Measurements from ENCODE around the gene NUDT3.

Gene NUDT3

DNA sequence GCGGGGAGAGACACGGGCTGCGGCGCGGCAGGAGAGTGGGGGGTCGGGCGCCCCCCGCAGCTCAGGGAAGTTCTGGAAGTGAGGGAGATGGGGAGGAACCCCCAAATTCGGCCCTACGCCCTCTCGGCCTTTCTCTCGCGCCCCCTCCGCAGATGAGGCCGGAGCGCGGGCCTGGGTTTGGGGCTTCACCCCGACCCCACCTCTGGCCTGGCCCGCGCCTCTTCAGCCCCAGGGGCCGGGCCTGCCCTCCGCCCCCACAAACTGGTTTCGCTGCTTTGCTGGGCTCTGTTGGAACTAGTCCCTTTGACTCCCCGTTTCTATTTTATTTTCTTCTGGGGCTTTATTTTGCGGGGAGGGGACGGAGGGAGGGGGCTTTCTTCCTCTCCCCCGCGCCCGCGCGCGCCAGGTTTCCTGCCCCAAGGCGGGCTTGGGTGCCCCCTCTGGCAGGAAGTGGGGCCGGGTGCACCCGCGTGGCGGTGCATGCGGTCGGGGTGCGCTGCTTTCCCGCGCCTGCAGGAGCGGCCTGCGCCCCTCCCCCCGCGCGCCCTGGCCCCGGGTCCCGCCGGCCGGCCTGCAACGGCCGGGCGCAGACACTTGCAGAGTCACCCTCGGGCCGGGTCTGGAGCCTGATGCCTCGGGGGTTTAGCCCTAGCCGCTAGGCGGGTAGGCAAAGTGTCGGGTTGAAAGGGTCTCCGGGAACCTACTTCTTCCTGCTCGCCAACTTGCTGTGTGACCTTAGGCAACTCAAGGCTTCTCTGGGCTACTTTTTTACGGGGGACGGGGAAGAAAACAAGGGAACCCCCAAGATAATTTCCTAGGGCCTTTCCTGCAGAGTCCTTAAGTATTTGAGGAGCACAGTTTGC, 154.5 kb downstream of the NUDT3 start:
- DNase-seq (ENCODE audit: extremely low read depth, insufficient read length): peak; percentile 85
- Histone ChIP-seq H3K36me3 (ENCODE audit: control insufficient read depth, insufficient read depth, low read length) (peaks cover 20% of the 10 kb centered on the region), H3K27me3 (replicated peaks; ENCODE audit: control insufficient read depth, insufficient read depth, low read length) (no peaks in the 10 kb centered on the region), H3K4me3 (replicated peaks; ENCODE audit: low read depth, low read length) (peak overlapping the region; percentile 90)
- TF ChIP-seq, protein P1, sequence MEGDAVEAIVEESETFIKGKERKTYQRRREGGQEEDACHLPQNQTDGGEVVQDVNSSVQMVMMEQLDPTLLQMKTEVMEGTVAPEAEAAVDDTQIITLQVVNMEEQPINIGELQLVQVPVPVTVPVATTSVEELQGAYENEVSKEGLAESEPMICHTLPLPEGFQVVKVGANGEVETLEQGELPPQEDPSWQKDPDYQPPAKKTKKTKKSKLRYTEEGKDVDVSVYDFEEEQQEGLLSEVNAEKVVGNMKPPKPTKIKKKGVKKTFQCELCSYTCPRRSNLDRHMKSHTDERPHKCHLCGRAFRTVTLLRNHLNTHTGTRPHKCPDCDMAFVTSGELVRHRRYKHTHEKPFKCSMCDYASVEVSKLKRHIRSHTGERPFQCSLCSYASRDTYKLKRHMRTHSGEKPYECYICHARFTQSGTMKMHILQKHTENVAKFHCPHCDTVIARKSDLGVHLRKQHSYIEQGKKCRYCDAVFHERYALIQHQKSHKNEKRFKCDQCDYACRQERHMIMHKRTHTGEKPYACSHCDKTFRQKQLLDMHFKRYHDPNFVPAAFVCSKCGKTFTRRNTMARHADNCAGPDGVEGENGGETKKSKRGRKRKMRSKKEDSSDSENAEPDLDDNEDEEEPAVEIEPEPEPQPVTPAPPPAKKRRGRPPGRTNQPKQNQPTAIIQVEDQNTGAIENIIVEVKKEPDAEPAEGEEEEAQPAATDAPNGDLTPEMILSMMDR (IDR thresholded peaks at IDR 0.05; ENCODE audit: insufficient read depth, low read length, poor library complexity, severe bottlenecking): peak; percentile 39

DNA sequence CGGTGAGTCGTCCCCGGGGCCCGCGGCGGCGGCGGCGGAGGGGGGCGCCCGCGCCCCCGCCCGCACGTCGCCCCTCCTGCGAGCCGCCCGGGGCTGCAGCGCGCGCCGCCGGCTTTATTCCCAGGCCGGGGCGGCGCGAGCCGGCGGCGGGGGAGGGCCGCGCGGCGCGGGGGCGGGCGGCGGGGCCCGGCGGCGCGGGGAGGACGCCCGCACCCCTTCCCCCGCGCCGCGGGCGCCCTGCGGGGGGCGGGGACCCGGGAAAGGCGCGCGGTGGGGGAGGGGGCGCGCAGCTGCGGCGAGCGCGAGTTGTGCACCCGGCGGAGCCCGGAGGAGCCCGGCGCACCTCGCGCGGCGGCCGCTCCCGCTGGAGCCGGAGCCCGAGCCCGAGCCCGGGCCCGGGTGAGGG, 155.2 kb downstream of the NUDT3 start:
- Histone ChIP-seq H3K4me3 (replicated peaks; ENCODE audit: low read depth, low read length) (peak overlapping the region; percentile 90), H3K27me3 (replicated peaks; ENCODE audit: control insufficient read depth, insufficient read depth, low read length) (no peaks in the 10 kb centered on the region), H3K36me3 (ENCODE audit: control insufficient read depth, insufficient read depth, low read length) (peaks cover 14% of the 10 kb centered on the region)
- TF ChIP-seq, protein P1 (IDR thresholded peaks at IDR 0.05; ENCODE audit: insufficient read depth, low read length, poor library complexity, severe bottlenecking): no peak
- DNase-seq (ENCODE audit: extremely low read depth, insufficient read length): peak; percentile 49

DNA sequence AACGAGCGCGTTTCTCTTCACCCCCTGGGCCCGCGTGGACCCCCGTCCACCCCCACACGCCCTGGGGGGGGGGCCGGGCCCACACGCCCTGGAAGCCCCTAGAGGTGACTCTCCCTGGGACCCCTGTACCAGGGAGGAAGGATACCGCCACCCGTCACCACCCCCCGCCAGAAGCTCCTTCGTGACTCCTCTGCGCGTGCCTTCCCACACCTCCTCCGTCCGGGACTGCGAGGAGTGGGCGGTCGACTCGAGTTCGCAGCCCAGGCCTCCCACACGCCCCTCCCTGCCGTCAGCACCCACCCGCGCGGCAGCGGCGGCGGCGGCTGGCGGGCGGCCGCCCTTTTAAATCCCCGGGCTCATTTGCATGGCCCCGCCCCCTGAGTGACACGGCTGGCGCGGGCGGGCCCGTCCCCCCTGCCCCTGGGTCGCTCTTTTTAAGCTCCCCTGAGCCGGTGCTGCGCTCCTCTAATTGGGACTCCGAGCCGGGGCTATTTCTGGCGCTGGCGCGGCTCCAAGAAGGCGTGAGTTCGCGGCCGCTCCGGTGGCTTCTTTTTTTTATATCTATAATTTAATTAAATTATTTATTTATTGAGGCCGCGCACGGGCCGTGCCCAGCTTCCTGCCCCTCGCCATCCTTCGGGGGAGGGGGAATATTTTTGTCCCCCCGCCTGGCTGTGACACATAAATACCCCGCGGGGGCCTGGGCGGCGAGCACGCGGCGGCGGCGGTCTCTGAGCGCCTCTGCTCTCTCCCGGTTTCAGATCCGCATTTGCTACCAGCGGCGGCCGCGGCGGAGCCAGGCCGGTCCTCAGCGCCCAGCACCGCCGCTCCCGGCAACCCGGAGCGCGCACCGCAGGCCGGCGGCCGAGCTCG, 155.8 kb downstream of the NUDT3 start, which contains the start of gene HMGA1:
Gene HMGA1, plus strand, starts transcription at position 431 of the 873 bp plus-strand sequence. CDS start 3,908 bp downstream, outside the sequence.
- TF ChIP-seq, protein P1 (IDR thresholded peaks at IDR 0.05; ENCODE audit: insufficient read depth, low read length, poor library complexity, severe bottlenecking): no peak
- peak; percentile 96 for DNase-seq (ENCODE audit: extremely low read depth, insufficient read length)

DNA sequence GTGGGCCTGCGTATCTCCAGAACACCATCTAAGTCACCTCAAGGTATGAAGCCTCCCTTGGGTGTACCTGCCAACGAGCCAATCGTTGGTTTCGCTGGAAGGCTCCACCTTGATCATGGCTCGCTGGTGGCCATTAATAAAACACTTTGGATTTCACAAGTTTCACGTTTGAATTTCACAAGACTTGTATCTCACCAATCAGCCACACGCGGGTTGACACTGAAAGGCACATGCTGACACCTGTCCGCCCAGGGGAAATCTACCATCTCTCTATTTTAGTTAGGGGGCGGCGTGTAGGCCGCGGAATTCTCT, 156.4 kb downstream of the NUDT3 start:
- no peaks in the 10 kb centered on the region for H3K27me3 ChIP-seq (replicated peaks; ENCODE audit: control insufficient read depth, insufficient read depth, low read length)
- peak overlapping the region; percentile 90 for H3K4me3 ChIP-seq (replicated peaks; ENCODE audit: low read depth, low read length)
- TF ChIP-seq, protein P1 (IDR thresholded peaks at IDR 0.05; ENCODE audit: insufficient read depth, low read length, poor library complexity, severe bottlenecking): no peak
- no peak for DNase-seq (ENCODE audit: extremely low read depth, insufficient read length)
- H3K36me3 ChIP-seq (ENCODE audit: control insufficient read depth, insufficient read depth, low read length): peaks cover 9% of the 10 kb centered on the region

More for the DNA sequence above, 155.8 kb downstream of the NUDT3 start, which contains the start of gene HMGA1:
- H3K27me3 ChIP-seq (replicated peaks; ENCODE audit: control insufficient read depth, insufficient read depth, low read length): no peaks in the 10 kb centered on the region
- peak within 1 kb of the TSS; percentile 90 for H3K4me3 ChIP-seq (replicated peaks; ENCODE audit: low read depth, low read length)
- peaks cover 12% of the 10 kb centered on the region for H3K36me3 ChIP-seq (ENCODE audit: control insufficient read depth, insufficient read depth, low read length)

DNA sequence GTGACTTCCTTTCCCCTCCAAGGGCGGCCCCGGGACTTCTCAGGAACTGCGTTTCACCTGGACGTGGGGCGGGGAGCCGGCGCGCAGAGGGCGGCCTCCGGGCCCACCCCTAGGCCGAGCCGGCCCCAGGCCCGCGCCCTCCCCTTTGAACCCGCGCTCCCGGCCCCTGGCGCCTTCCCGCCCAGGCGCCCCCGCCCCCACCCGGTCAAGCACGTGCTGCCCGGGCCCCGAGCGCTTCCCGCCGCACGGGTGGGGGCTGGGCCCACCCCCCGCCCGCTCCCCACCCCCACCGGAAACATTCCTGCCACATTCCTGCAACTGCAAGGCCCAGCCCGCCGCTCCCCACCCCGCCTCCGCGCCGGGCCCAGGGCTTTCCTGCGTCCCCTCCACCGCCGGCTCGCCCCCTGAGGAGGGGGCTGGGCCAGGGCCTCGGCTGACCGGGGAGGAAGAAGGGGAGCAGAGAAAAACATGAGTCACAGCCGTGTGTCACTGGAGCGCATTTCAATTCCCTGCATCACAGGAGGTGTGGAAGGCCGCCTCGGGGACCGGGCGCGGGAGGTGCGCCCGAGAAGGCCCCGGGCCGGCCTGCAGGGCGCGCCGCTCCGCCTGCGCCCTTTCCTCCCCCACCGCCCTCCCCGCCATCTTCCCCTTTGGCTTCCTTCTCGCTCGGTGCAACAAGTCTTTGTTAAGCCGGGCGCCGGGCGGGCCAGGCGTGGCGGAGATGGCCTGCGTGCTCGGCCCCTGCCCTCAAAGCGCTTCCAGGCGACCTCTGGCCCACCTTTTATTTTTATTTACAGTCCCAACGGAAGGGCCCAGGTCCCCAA, 156.9 kb downstream of the NUDT3 start:
- Histone ChIP-seq H3K4me3 (replicated peaks; ENCODE audit: low read depth, low read length) (peak overlapping the region; percentile 90), H3K36me3 (ENCODE audit: control insufficient read depth, insufficient read depth, low read length) (peaks cover 5% of the 10 kb centered on the region), H3K27me3 (replicated peaks; ENCODE audit: control insufficient read depth, insufficient read depth, low read length) (no peaks in the 10 kb centered on the region)
- DNase-seq (ENCODE audit: extremely low read depth, insufficient read length): peak; percentile 83
- TF ChIP-seq, protein P1 (IDR thresholded peaks at IDR 0.05; ENCODE audit: insufficient read depth, low read length, poor library complexity, severe bottlenecking): no peak
